Pancreas (tissue), 10 donors: ENCODE results near the gene MYO18A. TPM values are rescaled to one million over a fixed set of nuclear protein-coding genes. Genes with fewer than 3 reads are reported as not detected.
A peak's percentile ranks its signal among the peaks of the same experiment; 100 is the strongest.

Experiments
- ATAC-seq, 4 donors: fragments of 200-7000 bp; cut with Tn5 transposase; one replicate each; pipeline versions ENCODE4 v1.8.0 to v1.9.1; 2020; ENCODE audit warnings: mild to moderate bottlenecking in 4 of 4, moderate library complexity in 4 of 4
- DNase-seq, 6 donors: peaks; one replicate each; pipeline ENCODE4 v3.0.0-alpha.2; 2020
- FAIRE-seq: peaks from 2 replicates; lab custom pipeline; 2012; peaks lifted over from hg19 to GRCh38; lab: Jason Lieb, UNC
- H3K27ac ChIP-seq, 4 donors: fragments of 200-600 bp; sonication (generic); 1 replicate in 3 of 4; 2 replicates in 1 of 4; pipeline versions ENCODE4 v1.5.0 to v1.8.0; 2020
- H3K27me3 ChIP-seq, 4 donors: fragments of 200-600 bp; one replicate each; pipeline ENCODE4 v1.8.0; 2021
- H3K36me3 ChIP-seq, 3 donors: fragments of 200-600 bp; sonication (generic) in 1 of 3; one replicate each; pipeline versions ENCODE4 v1.5.0 to v1.8.0; 2020 to 2021
- H3K4me1 ChIP-seq, 3 donors: fragments of 200-600 bp; one replicate each; pipeline ENCODE4 v1.8.0; 2021
- H3K4me3 ChIP-seq, 4 donors: fragments of 200-600 bp; sonication (generic) in 2 of 4; one replicate each; pipeline versions ENCODE4 v1.5.0 to v1.8.0; 2020 to 2021
- H3K9me3 ChIP-seq, 4 donors: fragments of 200-600 bp; one replicate each; pipeline ENCODE4 v1.8.0; 2021
- CTCF ChIP-seq, 4 donors: fragments of 200-600 bp; sonication (generic) in 3 of 4; IDR thresholded peaks; one replicate each; pipeline versions ENCODE4 v1.5.0 to v1.8.0; 2021; ENCODE audit warnings: antibody characterized with exemption in 4 of 4
- WGBS, 2 donors: extraction: QIAGEN DNeasy Blood & Tissue Kit; methylation state at CpG; one replicate each; pipeline ENCODE4 v1.1.7; 2013; 5-methylcytosine and 5-hydroxymethylcytosine counted together
- intact Hi-C, 3 donors: fragments of 100-400 bp; cut with DNase I; formaldehyde crosslinking; loops; one replicate each; pipeline versions ENCODE4 v1.11.1 to v1.14.2; 2022
- polyA plus RNA-seq, 2 donors: library from polyadenylated mRNA; stranded (reverse); fragments of 200-250 nt; gene quantifications; one replicate each; pipeline ENCODE4 v1.2.3, GENCODE V29; 2013
- total RNA-seq, 6 donors: library from RNA; stranded (reverse); fragmentation: NEBNext Ultra II Directional in 4 of 6; extraction: Animal tissue kit (Norgen Biotek cat#: 25700) in 4 of 6; gene quantifications; one replicate each; pipeline versions ENCODE4 v1.2.1 to v1.2.4, GENCODE V29; 2021 to 2023
- donor health status: healthy with polysubstance abuse.
- donor health status: DM: no; HTN: no; CAD: no; lungs with moderate emphysema.
- donor health status: DM: no; HTN: no; CAD: no.
- donor health status: control.
- donor health status: control.
- donor health status: Bipolar disorder and iron deficiency.
- donor health status: DM: yes; HTN: yes; CAD: no.
- donor health status: DM: no; HTN: no; CAD: no.
- donor health status: DM: no; HTN: no; CAD: no.
- donor health status: DM: yes; HTN: yes; CAD: no.

MYO18A gene
- total and polyA plus RNA-seq, 8 donors, result 21.3 to 85.3 (median 33.5) TPM

DNA sequence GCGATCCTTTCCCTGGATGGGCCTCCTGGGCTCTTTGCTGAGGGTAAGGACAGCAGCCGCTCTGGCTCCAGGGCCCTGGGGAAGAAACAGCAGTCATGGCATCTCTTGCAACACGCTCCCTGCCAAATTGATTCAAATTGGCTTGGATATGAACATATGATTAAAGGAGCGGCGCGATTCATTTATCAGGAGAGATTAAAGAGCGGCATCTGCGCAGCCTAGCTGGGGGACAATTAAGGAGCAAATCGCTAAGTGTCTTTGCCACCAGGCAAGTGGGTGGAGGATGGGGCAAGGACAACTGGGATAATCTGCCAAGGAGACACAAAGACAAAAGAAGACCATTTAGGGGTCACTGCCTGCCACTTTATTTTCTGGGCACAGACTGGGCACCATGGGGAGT, 109.4 kb downstream of the MYO18A start:
- FAIRE-seq (no peak), ATAC-seq (no peak), DNase-seq (no peak)
- Histone ChIP-seq H3K27me3 (no peaks in the 10 kb centered on the region), H3K4me1 (no peaks in the 10 kb centered on the region), H3K4me3 (no peak overlapping the region), H3K27ac (no peak overlapping the region), H3K36me3 (no peaks in the 10 kb centered on the region), H3K9me3 (no peaks in the 10 kb centered on the region)
- TF ChIP-seq CTCF (IDR thresholded peaks at IDR 0.05), result no peak
- WGBS, 2 donors, result 85% methylated on average over 9 of the region's 9 CpGs
- intact Hi-C loops, result no loop called here

GRCh38 chr17:29070308-29070707, 109.9 kb downstream of the MYO18A start:
- no peaks in the 10 kb centered on the region for H3K9me3 ChIP-seq
- no peak overlapping the region for H3K4me3 ChIP-seq
- H3K4me1 ChIP-seq, result no peaks in the 10 kb centered on the region
- DNase-seq (no peak), FAIRE-seq (no peak), ATAC-seq (no peak)
- no peak overlapping the region for H3K27ac ChIP-seq
- no peaks in the 10 kb centered on the region for H3K36me3 ChIP-seq
- 79 to 85% methylated on average over 10 of the region's 10 CpGs for WGBS, 2 donors
- intact Hi-C loops, result no loop called here
- no peak for TF ChIP-seq CTCF (IDR thresholded peaks at IDR 0.05)
- no peaks in the 10 kb centered on the region for H3K27me3 ChIP-seq

GRCh38 chr17:29069526-29070041, 110.6 kb downstream of the MYO18A start:
- Histone ChIP-seq H3K9me3 (no peaks in the 10 kb centered on the region), H3K27me3 (no peaks in the 10 kb centered on the region), H3K4me1 (no peaks in the 10 kb centered on the region), H3K4me3 (no peak overlapping the region), H3K36me3 (no peaks in the 10 kb centered on the region), H3K27ac (no peak overlapping the region)
- 54 to 56% methylated on average over 19 of the region's 19 CpGs for WGBS, 2 donors
- TF ChIP-seq CTCF (IDR thresholded peaks at IDR 0.05), result no peak
- DNase-seq (no peak), FAIRE-seq (no peak), ATAC-seq (peak in 3 of 4 donors; percentile 18 to 47 (median 29))
- intact Hi-C loops, result no loop called here

- H3K27ac ChIP-seq, result no peak overlapping the region
- no peak for FAIRE-seq
- no peak overlapping the region for H3K4me3 ChIP-seq
- DNase-seq, result no peak
- ATAC-seq, result no peak
- WGBS, 2 donors, result 84 to 87% methylated on average over 10 of the region's 10 CpGs
- H3K9me3 ChIP-seq, result no peaks in the 10 kb centered on the region
- no peak for TF ChIP-seq CTCF (IDR thresholded peaks at IDR 0.05)
- H3K4me1 ChIP-seq, result peaks cover 0 to 2% (median 0%) of the 10 kb centered on the region in 3 donors
- intact Hi-C loops, result no loop called here
- no peaks in the 10 kb centered on the region for H3K36me3 ChIP-seq
- no peaks in the 10 kb centered on the region for H3K27me3 ChIP-seq
These were observed 111.4 kb downstream of the MYO18A start for GRCh38 chr17:29068818-29069217.

- intact Hi-C loops, result no loop called here
- Histone ChIP-seq H3K4me3 (no peak overlapping the region), H3K27me3 (no peaks in the 10 kb centered on the region), H3K9me3 (no peaks in the 10 kb centered on the region), H3K36me3 (no peaks in the 10 kb centered on the region), H3K4me1 (peaks cover 0 to 5% (median 0%) of the 10 kb centered on the region in 3 donors), H3K27ac (no peak overlapping the region)
- 79 to 81% methylated on average over 7 of the region's 7 CpGs for WGBS, 2 donors
- ATAC-seq, result peak in 1 of 4 donors; percentile 26
- FAIRE-seq, result no peak
- no peak for DNase-seq
- TF ChIP-seq CTCF (IDR thresholded peaks at IDR 0.05), result no peak
These were observed 113.6 kb downstream of the MYO18A start for GRCh38 chr17:29066606-29067005.
